ENCODE measurements around the gene GJD4.

DNA sequence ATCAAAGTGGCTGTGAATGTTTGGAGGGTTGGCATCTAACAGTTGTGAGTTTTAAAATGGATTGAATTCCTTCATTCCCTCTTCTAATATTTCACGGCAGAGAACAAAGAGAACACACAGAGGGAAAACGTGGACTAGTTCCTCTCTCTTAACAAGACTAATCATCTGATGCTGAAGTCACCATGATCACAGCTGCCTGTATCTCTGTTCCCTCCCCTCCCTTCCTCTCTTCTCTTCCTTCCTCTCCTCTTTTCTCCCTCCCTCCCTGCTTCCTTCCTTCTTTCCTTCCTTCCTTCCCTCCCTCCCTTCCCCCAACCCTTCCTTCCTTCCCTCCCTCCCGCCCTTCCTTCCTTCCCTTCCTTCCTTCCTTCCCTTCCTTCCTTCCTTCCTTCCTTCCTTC, 10.0 kb upstream of the GJD4 start:
- TF ChIP-seq SUZ12 (IDR thresholded peaks at IDR 0.05; ENCODE audit: extremely low read depth, insufficient read depth, insufficient read length) (no peak), YY1 (IDR thresholded peaks at IDR 0.05; ENCODE audit: insufficient read depth, insufficient read length) (no peak)
